Activated naive CD8-positive, alpha-beta T cell treated with anti-CD3 and anti-CD28 coated beads, Interleukin-2, amount 50 U/mL, for 16 hours (primary cell): ENCODE data around the gene NPTN.
"Not testable (repeated sequence)": the region's sequence is repeated elsewhere in the genome, so short reads cannot be mapped to it uniquely, and the experiment has no call there.

Experiments used
- DNase-seq: peaks from one replicate; pipeline ENCODE4 v3.0.0-alpha.2; 2020; ENCODE audit warnings: low read depth, low spot score

Gene NPTN

GRCh38 chr15:73572296-73572695, 60.9 kb downstream of the NPTN start:
- no peak for DNase-seq

GRCh38 chr15:73571346-73571745, 61.8 kb downstream of the NPTN start:
- DNase-seq = no peak

- DNase-seq = no peak
Observed at GRCh38 chr15:73570355-73571032, 62.7 kb downstream of the NPTN start.

GRCh38 chr15:73569361-73569760, 63.8 kb downstream of the NPTN start:
- DNase-seq = no peak

- no peak for DNase-seq
Observed at GRCh38 chr15:73568564-73569280, 64.5 kb downstream of the NPTN start.

- DNase-seq = no peak
Observed at GRCh38 chr15:73567020-73567419, 66.2 kb downstream of the NPTN start.

GRCh38 chr15:73564255-73564654, 68.9 kb downstream of the NPTN start:
- DNase-seq = no peak

- no peak for DNase-seq
Observed at GRCh38 chr15:73560501-73561117, 72.6 kb downstream of the NPTN start.

GRCh38 chr15:73558529-73558928, 74.7 kb downstream of the NPTN start:
- DNase-seq = no peak

- no peak for DNase-seq
Observed at GRCh38 chr15:73555080-73555479, 78.1 kb downstream of the NPTN start.

GRCh38 chr15:73550190-73550589, 83.0 kb downstream of the NPTN start:
- no peak for DNase-seq

GRCh38 chr15:73548925-73549324, 84.3 kb downstream of the NPTN start:
- not testable (repeated sequence) for DNase-seq

GRCh38 chr15:73541479-73541878, 91.7 kb downstream of the NPTN start:
- DNase-seq = no peak

- DNase-seq = no peak
Observed at GRCh38 chr15:73540161-73540560, 93.0 kb downstream of the NPTN start.

GRCh38 chr15:73539212-73540128, 93.7 kb downstream of the NPTN start:
- no peak for DNase-seq

GRCh38 chr15:73538563-73539211, 94.5 kb downstream of the NPTN start:
- DNase-seq = no peak

- DNase-seq = no peak
Observed at GRCh38 chr15:73538123-73538522, 95.1 kb downstream of the NPTN start.

- DNase-seq = no peak
Observed at GRCh38 chr15:73530649-73531048, 102.5 kb downstream of the NPTN start.

GRCh38 chr15:73527598-73527997, 105.6 kb downstream of the NPTN start:
- no peak for DNase-seq

GRCh38 chr15:73524919-73525318, 108.3 kb downstream of the NPTN start:
- DNase-seq = no peak

GRCh38 chr15:73522011-73522410, 111.2 kb downstream of the NPTN start:
- DNase-seq = no peak
